Measurements from ENCODE around the gene GMDS. TPM values are rescaled to one million over a fixed set of nuclear protein-coding genes. Genes with fewer than 3 reads are reported as not detected.

The GMDS gene
- total and polyA plus RNA-seq, 2 experiments from 2014 or later: 30.1 to 36.5 TPM

DNA sequence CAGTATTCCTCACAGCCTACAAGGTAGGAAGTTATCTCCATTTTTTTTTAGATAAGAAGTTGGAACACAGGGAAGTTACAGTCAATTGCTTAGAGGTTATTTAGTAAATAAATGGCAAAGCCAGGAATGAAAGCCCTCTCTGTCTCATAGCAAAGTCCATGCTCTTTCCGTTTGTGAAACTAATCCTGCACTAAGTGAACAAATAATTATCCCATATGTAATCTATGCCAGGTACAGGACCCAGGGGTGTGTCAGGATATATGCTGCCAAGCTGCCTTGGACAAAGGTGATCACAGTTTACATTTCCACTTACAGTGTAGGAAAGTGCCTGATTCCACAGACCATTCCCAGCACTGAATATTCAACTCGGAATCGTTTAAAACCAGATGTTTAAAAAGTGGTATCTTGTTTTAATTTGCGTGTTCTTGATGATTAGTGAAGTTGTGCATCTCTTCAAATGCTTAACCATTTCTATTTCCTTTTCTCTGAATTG is 13.6 kb upstream of the GMDS start:
- H2AFZ ChIP-seq: no peak overlapping the region

More for the DNA sequence above, 13.6 kb upstream of the GMDS start:
- Histone ChIP-seq H3K4me1 (ENCODE audit: insufficient read depth) (no peaks in the 10 kb centered on the region), H3K4me2 (no peak overlapping the region), H3K9me2 (ENCODE audit: insufficient read depth) (no peaks in the 10 kb centered on the region), H3K36me3 (ENCODE audit: insufficient read depth) (no peaks in the 10 kb centered on the region), H3K4me3 (no peak overlapping the region), H3K27ac (ENCODE audit: low read depth) (no peak overlapping the region), H3K27me3 (ENCODE audit: insufficient read depth) (no peaks in the 10 kb centered on the region), H3F3A (replicated peaks; ENCODE audit: low read depth) (no peaks in the 10 kb centered on the region), H3K79me2 (replicated peaks; ENCODE audit: insufficient read depth) (no peaks in the 10 kb centered on the region), H4K20me1 (replicated peaks; ENCODE audit: insufficient read depth) (no peaks in the 10 kb centered on the region)
- Mint-ChIP-seq H3K4me1 (no peaks in the 10 kb centered on the region), H3K27me3 (ENCODE audit: insufficient read depth, low read depth, poor library complexity) (peaks cover 3% of the 10 kb centered on the region), H3K27ac (no peak overlapping the region), H3K9me3 (peaks cover 11% of the 10 kb centered on the region; the same call in 2 of the 3 replicates), H3K36me3 (ENCODE audit: low read depth) (peaks cover 23% of the 10 kb centered on the region), H3K4me3 (no peak overlapping the region)
- ATAC-seq (no peak), DNase-seq (ENCODE audit: low spot score) (no peak)
- TF ChIP-seq CREB1 (CRISPR knock-in tag; IDR thresholded peaks at IDR 0.05; ENCODE audit: low read depth) (no peak), EZH2phosphoT487 (IDR thresholded peaks at IDR 0.05; ENCODE audit: unreplicated experiment) (no peak), ETS1 (IDR thresholded peaks at IDR 0.05) (no peak), ZNF114 (CRISPR knock-in tag; IDR thresholded peaks at IDR 0.05) (no peak), EZH2 (IDR thresholded peaks at IDR 0.05; ENCODE audit: low read depth, unreplicated experiment) (no peak), JUNB (IDR thresholded peaks at IDR 0.05; ENCODE audit: unreplicated experiment) (no peak), NANOG (IDR thresholded peaks at IDR 0.05; ENCODE audit: borderline replicate concordance) (no peak), ZNF331 (CRISPR knock-in tag; IDR thresholded peaks at IDR 0.05; ENCODE audit: low read depth) (no peak), POLR2AphosphoS5 (IDR thresholded peaks at IDR 0.05; ENCODE audit: low read depth) (no peak), STAT1 (IDR thresholded peaks at IDR 0.05; ENCODE audit: unreplicated experiment) (no peak)
- TF ChIP-seq, protein P1, sequence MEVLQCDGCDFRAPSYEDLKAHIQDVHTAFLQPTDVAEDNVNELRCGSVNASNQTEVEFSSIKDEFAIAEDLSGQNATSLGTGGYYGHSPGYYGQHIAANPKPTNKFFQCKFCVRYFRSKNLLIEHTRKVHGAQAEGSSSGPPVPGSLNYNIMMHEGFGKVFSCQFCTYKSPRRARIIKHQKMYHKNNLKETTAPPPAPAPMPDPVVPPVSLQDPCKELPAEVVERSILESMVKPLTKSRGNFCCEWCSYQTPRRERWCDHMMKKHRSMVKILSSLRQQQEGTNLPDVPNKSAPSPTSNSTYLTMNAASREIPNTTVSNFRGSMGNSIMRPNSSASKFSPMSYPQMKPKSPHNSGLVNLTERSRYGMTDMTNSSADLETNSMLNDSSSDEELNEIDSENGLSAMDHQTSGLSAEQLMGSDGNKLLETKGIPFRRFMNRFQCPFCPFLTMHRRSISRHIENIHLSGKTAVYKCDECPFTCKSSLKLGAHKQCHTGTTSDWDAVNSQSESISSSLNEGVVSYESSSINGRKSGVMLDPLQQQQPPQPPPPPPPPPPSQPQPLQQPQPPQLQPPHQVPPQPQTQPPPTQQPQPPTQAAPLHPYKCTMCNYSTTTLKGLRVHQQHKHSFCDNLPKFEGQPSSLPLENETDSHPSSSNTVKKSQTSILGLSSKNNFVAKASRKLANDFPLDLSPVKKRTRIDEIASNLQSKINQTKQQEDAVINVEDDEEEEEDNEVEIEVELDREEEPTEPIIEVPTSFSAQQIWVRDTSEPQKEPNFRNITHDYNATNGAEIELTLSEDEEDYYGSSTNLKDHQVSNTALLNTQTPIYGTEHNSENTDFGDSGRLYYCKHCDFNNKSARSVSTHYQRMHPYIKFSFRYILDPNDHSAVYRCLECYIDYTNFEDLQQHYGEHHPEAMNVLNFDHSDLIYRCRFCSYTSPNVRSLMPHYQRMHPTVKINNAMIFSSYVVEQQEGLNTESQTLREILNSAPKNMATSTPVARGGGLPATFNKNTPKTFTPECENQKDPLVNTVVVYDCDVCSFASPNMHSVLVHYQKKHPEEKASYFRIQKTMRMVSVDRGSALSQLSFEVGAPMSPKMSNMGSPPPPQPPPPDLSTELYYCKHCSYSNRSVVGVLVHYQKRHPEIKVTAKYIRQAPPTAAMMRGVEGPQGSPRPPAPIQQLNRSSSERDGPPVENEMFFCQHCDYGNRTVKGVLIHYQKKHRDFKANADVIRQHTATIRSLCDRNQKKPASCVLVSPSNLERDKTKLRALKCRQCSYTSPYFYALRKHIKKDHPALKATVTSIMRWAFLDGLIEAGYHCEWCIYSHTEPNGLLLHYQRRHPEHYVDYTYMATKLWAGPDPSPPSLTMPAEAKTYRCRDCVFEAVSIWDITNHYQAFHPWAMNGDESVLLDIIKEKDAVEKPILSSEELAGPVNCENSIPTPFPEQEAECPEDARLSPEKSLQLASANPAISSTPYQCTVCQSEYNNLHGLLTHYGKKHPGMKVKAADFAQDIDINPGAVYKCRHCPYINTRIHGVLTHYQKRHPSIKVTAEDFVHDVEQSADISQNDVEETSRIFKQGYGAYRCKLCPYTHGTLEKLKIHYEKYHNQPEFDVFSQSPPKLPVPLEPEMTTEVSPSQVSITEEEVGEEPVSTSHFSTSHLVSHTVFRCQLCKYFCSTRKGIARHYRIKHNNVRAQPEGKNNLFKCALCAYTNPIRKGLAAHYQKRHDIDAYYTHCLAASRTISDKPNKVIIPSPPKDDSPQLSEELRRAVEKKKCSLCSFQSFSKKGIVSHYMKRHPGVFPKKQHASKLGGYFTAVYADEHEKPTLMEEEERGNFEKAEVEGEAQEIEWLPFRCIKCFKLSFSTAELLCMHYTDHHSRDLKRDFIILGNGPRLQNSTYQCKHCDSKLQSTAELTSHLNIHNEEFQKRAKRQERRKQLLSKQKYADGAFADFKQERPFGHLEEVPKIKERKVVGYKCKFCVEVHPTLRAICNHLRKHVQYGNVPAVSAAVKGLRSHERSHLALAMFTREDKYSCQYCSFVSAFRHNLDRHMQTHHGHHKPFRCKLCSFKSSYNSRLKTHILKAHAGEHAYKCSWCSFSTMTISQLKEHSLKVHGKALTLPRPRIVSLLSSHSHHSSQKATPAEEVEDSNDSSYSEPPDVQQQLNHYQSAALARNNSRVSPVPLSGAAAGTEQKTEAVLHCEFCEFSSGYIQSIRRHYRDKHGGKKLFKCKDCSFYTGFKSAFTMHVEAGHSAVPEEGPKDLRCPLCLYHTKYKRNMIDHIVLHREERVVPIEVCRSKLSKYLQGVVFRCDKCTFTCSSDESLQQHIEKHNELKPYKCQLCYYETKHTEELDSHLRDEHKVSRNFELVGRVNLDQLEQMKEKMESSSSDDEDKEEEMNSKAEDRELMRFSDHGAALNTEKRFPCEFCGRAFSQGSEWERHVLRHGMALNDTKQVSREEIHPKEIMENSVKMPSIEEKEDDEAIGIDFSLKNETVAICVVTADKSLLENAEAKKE (CRISPR knock-in tag; IDR thresholded peaks at IDR 0.05): no peak
- TF ChIP-seq, protein P2, sequence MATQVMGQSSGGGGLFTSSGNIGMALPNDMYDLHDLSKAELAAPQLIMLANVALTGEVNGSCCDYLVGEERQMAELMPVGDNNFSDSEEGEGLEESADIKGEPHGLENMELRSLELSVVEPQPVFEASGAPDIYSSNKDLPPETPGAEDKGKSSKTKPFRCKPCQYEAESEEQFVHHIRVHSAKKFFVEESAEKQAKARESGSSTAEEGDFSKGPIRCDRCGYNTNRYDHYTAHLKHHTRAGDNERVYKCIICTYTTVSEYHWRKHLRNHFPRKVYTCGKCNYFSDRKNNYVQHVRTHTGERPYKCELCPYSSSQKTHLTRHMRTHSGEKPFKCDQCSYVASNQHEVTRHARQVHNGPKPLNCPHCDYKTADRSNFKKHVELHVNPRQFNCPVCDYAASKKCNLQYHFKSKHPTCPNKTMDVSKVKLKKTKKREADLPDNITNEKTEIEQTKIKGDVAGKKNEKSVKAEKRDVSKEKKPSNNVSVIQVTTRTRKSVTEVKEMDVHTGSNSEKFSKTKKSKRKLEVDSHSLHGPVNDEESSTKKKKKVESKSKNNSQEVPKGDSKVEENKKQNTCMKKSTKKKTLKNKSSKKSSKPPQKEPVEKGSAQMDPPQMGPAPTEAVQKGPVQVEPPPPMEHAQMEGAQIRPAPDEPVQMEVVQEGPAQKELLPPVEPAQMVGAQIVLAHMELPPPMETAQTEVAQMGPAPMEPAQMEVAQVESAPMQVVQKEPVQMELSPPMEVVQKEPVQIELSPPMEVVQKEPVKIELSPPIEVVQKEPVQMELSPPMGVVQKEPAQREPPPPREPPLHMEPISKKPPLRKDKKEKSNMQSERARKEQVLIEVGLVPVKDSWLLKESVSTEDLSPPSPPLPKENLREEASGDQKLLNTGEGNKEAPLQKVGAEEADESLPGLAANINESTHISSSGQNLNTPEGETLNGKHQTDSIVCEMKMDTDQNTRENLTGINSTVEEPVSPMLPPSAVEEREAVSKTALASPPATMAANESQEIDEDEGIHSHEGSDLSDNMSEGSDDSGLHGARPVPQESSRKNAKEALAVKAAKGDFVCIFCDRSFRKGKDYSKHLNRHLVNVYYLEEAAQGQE (IDR thresholded peaks at IDR 0.05; ENCODE audit: unreplicated experiment): no peak
- TF ChIP-seq, protein P3, sequence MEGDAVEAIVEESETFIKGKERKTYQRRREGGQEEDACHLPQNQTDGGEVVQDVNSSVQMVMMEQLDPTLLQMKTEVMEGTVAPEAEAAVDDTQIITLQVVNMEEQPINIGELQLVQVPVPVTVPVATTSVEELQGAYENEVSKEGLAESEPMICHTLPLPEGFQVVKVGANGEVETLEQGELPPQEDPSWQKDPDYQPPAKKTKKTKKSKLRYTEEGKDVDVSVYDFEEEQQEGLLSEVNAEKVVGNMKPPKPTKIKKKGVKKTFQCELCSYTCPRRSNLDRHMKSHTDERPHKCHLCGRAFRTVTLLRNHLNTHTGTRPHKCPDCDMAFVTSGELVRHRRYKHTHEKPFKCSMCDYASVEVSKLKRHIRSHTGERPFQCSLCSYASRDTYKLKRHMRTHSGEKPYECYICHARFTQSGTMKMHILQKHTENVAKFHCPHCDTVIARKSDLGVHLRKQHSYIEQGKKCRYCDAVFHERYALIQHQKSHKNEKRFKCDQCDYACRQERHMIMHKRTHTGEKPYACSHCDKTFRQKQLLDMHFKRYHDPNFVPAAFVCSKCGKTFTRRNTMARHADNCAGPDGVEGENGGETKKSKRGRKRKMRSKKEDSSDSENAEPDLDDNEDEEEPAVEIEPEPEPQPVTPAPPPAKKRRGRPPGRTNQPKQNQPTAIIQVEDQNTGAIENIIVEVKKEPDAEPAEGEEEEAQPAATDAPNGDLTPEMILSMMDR (conservative IDR thresholded peaks at IDR 0.05; ENCODE audit: low read depth in 2 of 2): no peak
